GM12872 (cell line): ENCODE data around the gene POC1B.

ENCODE experiments used
- CTCF ChIP-seq: IDR thresholded peaks from 3 replicates; pipeline ENCODE4 v1.5.1; 2011; ENCODE audit warnings: low read depth, mild to moderate bottlenecking, low read length, moderate library complexity; ENCODE audit not compliant: insufficient read depth

The POC1B gene

GRCh38 chr12:89506050-89506449, 19.8 kb downstream of the POC1B start:
- no peak for TF ChIP-seq CTCF

GRCh38 chr12:89504560-89505346, 21.1 kb downstream of the POC1B start:
- no peak for TF ChIP-seq CTCF

GRCh38 chr12:89501793-89502192, 24.1 kb downstream of the POC1B start:
- TF ChIP-seq CTCF = no peak

- TF ChIP-seq CTCF = no peak
These were observed 26.0 kb downstream of the POC1B start for GRCh38 chr12:89499857-89500256.

- no peak for TF ChIP-seq CTCF
These were observed 28.4 kb downstream of the POC1B start for GRCh38 chr12:89497467-89497866.

- no peak for TF ChIP-seq CTCF
These were observed 28.8 kb downstream of the POC1B start for GRCh38 chr12:89497005-89497404.

GRCh38 chr12:89494411-89495231, 31.2 kb downstream of the POC1B start:
- TF ChIP-seq CTCF = no peak
